Activated CD8-positive, alpha-beta memory T cell treated with anti-CD3 and anti-CD28 coated beads, Interleukin-2, amount 10 ng/mL, durations not matched to agents 7 days and 5 days (primary cell): ENCODE measurements around the gene TBK1. TPM values are rescaled to one million over a fixed set of nuclear protein-coding genes. Genes with fewer than 3 reads are reported as not detected.
"Not testable (repeated sequence)": the region's sequence is repeated elsewhere in the genome, so short reads cannot be mapped to it uniquely, and the experiment has no call there.

Experiments
- ATAC-seq: fragments of 150-1000 bp; cut with Tn5 transposase; one replicate; pipeline ENCODE4 v1.10.0; 2021; ENCODE audit warnings: moderate library complexity
- CTCF ChIA-PET: fragments of 350-600 bp; sonication (Branson Sonifier 250); formaldehyde crosslinking; loops from one replicate; lab custom pipeline; 2021; ENCODE audit warnings: antibody characterized with exemption; lab: Charles Lee
- DNase-seq: peaks from one replicate; pipeline ENCODE4 v3.0.0-alpha.2; 2020
- H3K27ac Mint-ChIP-seq: one replicate; pipeline ENCODE4 v1.8.0; 2021; ENCODE audit warnings: mild to moderate bottlenecking, mixed read lengths
- H3K27me3 Mint-ChIP-seq: one replicate; pipeline ENCODE4 v1.8.0; 2021; ENCODE audit warnings: mixed read lengths
- H3K36me3 Mint-ChIP-seq: one replicate; pipeline ENCODE4 v1.8.0; 2021; ENCODE audit warnings: mild to moderate bottlenecking, mixed read lengths
- H3K4me1 Mint-ChIP-seq: one replicate; pipeline ENCODE4 v1.8.0; 2021; ENCODE audit warnings: mixed read lengths
- H3K4me3 Mint-ChIP-seq: one replicate; pipeline ENCODE4 v1.8.0; 2021; ENCODE audit warnings: mild to moderate bottlenecking, moderate library complexity, mixed read lengths
- H3K9me3 Mint-ChIP-seq: one replicate; pipeline ENCODE4 v1.8.0; 2022; ENCODE audit warnings: low read depth, mixed read lengths
- total RNA-seq, 2 experiments: library from RNA; stranded (reverse); gene quantifications; one replicate each; pipeline ENCODE4 v1.2.3, GENCODE V29; 2021

TBK1 gene
- total RNA-seq, 2 experiments from 2014 or later, result 37.3 to 40.4 TPM

DNA sequence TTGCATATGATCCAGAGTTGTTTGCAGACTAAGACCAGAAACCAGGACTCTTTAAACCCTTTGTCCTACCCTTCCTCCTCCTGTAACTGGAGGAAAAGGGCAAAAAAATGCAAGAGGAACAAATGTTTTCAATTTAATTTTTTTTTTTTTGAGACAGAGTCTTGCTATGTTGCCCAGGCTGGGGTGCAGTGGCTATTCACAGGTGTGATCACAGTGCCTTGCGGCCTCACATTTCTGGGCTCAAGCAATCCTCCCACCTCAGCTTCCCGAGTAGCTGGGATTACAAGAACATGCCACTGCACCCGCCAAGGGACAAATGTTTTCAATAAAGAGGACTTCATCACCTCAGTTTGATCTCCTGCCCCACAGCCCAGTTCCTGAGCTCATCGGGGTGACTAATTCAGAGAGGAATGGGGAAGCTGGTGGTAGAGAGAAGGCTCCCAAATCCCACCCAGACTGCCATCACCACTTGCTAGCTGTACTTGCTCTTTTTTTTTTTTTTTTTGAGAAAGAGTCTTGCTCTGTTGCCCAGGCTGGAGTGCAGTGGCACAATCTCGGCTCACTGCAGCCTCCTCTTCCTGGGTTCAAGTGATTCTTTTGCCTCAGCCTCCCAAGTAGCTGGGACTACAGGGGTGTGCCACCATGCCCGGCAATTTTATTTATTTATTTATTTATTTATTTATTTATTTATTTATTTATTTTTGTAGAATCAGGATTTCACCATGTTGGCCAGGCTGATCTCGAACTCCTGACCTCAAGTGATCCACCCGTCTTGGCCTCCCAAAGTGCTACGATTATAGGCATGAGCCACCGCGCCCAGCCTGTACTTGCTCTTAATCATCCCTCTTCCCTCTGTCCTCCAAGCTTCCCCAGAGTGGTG is 71.9 kb downstream of the TBK1 start:
- not testable (repeated sequence) for DNase-seq, H3K36me3 Mint-ChIP-seq, H3K27ac Mint-ChIP-seq, ATAC-seq, H3K4me3 Mint-ChIP-seq, H3K9me3 Mint-ChIP-seq, H3K27me3 Mint-ChIP-seq, H3K4me1 Mint-ChIP-seq
- CTCF ChIA-PET, result interaction anchor here (1.7 kb wide), 1 partner anchor 26 kb away, joined by 8 read pairs; no protein-coding TSS in a partner anchor

- Mint-ChIP-seq H3K4me1 (peaks cover 11% of the 10 kb centered on the region), H3K4me3 (no peak overlapping the region), H3K27ac (no peak overlapping the region), H3K9me3 (no peaks in the 10 kb centered on the region), H3K27me3 (peaks cover 8% of the 10 kb centered on the region), H3K36me3 (peaks cover 2% of the 10 kb centered on the region)
- CTCF ChIA-PET, result no interaction called here
- DNase-seq, result no peak
- ATAC-seq, result no peak
Measured at GRCh38 chr12:64525461-64526160, 73.7 kb downstream of the TBK1 start.

GRCh38 chr12:64526859-64527258 is 74.9 kb downstream of the TBK1 start:
- no peaks in the 10 kb centered on the region for H3K9me3 Mint-ChIP-seq
- peaks cover 2% of the 10 kb centered on the region for H3K36me3 Mint-ChIP-seq
- no peak overlapping the region for H3K4me3 Mint-ChIP-seq
- CTCF ChIA-PET, result no interaction called here
- DNase-seq (no peak), ATAC-seq (no peak)
- peaks cover 9% of the 10 kb centered on the region for H3K4me1 Mint-ChIP-seq
- H3K27me3 Mint-ChIP-seq, result peaks cover 6% of the 10 kb centered on the region
- H3K27ac Mint-ChIP-seq, result no peak overlapping the region

GRCh38 chr12:64528616-64529015 is 76.7 kb downstream of the TBK1 start:
- no peak for ATAC-seq
- no peaks in the 10 kb centered on the region for H3K9me3 Mint-ChIP-seq
- no peaks in the 10 kb centered on the region for H3K27me3 Mint-ChIP-seq
- H3K4me1 Mint-ChIP-seq, result peaks cover 3% of the 10 kb centered on the region
- H3K27ac Mint-ChIP-seq, result no peak overlapping the region
- CTCF ChIA-PET, result interaction anchor here (0.8 kb wide), 1 partner anchor 273 kb away, joined by 3 read pairs; no protein-coding TSS in a partner anchor
- H3K4me3 Mint-ChIP-seq, result no peak overlapping the region
- no peak for DNase-seq
- H3K36me3 Mint-ChIP-seq, result no peaks in the 10 kb centered on the region

- ATAC-seq (no peak), DNase-seq (no peak)
- H3K27me3 Mint-ChIP-seq, result no peaks in the 10 kb centered on the region
- H3K4me3 Mint-ChIP-seq, result no peak overlapping the region
- H3K4me1 Mint-ChIP-seq, result peaks cover 3% of the 10 kb centered on the region
- no peaks in the 10 kb centered on the region for H3K9me3 Mint-ChIP-seq
- no peak overlapping the region for H3K27ac Mint-ChIP-seq
- H3K36me3 Mint-ChIP-seq, result no peaks in the 10 kb centered on the region
- CTCF ChIA-PET, result interaction anchor here (1.1 kb wide), 1 partner anchor 19 kb away, joined by 3 read pairs; no protein-coding TSS in a partner anchor
Measured at GRCh38 chr12:64530566-64530965, 78.6 kb downstream of the TBK1 start.

GRCh38 chr12:64531665-64532334 is 79.9 kb downstream of the TBK1 start:
- Mint-ChIP-seq H3K4me3 (no peak overlapping the region), H3K27ac (no peak overlapping the region), H3K4me1 (peaks cover 3% of the 10 kb centered on the region), H3K36me3 (no peaks in the 10 kb centered on the region), H3K9me3 (no peaks in the 10 kb centered on the region), H3K27me3 (no peaks in the 10 kb centered on the region)
- DNase-seq, result no peak
- no peak for ATAC-seq
- CTCF ChIA-PET, result interaction anchor here (1.1 kb wide), 2 partner anchors 13 to 18 kb away, joined by 3 read pairs; no protein-coding TSS in a partner anchor

DNA sequence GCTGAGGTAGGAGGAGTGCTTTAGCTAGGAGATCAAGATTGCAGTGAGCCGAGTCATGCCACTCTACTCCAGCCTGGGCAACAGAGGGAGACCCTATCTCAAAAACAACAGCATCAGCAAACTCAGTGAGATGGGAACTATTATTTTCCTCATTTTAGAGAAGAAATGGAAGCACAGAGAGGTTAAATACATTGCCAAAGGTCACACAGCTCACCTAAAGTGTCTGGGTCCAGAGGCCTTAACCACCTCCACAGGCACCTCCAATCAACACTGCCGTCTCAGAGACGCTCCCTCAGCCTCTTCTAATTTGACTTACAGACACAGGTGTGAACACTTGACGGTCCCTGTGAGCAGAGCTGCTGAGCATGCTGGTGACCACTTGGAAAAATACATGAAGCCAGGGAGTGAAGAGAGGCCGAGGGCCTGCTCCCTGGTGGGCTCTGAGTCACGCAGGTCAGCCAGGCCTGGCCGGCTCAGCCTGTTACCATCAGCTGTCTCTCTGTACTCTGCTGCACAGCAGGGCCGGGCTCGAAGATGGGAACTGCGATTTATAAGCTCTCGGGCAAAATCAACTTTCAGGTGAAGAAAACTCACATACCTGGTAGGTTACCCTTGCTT is 80.9 kb downstream of the TBK1 start:
- CTCF ChIA-PET, result interaction anchor here (0.6 to 1.1 kb wide), 2 partner anchors 14 to 312 kb away, joined by 3 read pairs; no protein-coding TSS in a partner anchor
- H3K36me3 Mint-ChIP-seq, result no peaks in the 10 kb centered on the region
- DNase-seq (no peak), ATAC-seq (no peak)
- peaks cover 3% of the 10 kb centered on the region for H3K4me1 Mint-ChIP-seq
- H3K27ac Mint-ChIP-seq, result no peak overlapping the region
- no peak overlapping the region for H3K4me3 Mint-ChIP-seq
- no peaks in the 10 kb centered on the region for H3K9me3 Mint-ChIP-seq
- peaks cover 7% of the 10 kb centered on the region for H3K27me3 Mint-ChIP-seq

GRCh38 chr12:64534672-64535199 is 82.8 kb downstream of the TBK1 start:
- CTCF ChIA-PET, result interaction anchor here (0.9 kb wide), 2 partner anchors 14 to 15 kb away, joined by 3 to 5 read pairs; no protein-coding TSS in a partner anchor
- Mint-ChIP-seq H3K9me3 (no peaks in the 10 kb centered on the region), H3K27ac (no peak overlapping the region), H3K36me3 (no peaks in the 10 kb centered on the region), H3K27me3 (peaks cover 7% of the 10 kb centered on the region), H3K4me1 (peaks cover 3% of the 10 kb centered on the region), H3K4me3 (no peak overlapping the region)
- ATAC-seq, result no peak
- DNase-seq, result no peak

- DNase-seq (no peak), ATAC-seq (no peak)
- CTCF ChIA-PET, result interaction anchor here (0.9 to 1.4 kb wide), 2 partner anchors 10 to 168 kb away, joined by 3 to 4 read pairs; no protein-coding TSS in a partner anchor
- Mint-ChIP-seq H3K27me3 (peaks cover 7% of the 10 kb centered on the region), H3K9me3 (no peaks in the 10 kb centered on the region), H3K27ac (no peak overlapping the region), H3K4me3 (no peak overlapping the region), H3K36me3 (no peaks in the 10 kb centered on the region), H3K4me1 (no peaks in the 10 kb centered on the region)
Measured at GRCh38 chr12:64538121-64538520, 86.2 kb downstream of the TBK1 start.

- H3K9me3 Mint-ChIP-seq, H3K36me3 Mint-ChIP-seq, CTCF ChIA-PET, ATAC-seq, H3K4me3 Mint-ChIP-seq, H3K27ac Mint-ChIP-seq, H3K4me1 Mint-ChIP-seq, DNase-seq: not testable (repeated sequence)
- peaks cover 10% of the 10 kb centered on the region for H3K27me3 Mint-ChIP-seq
Measured at GRCh38 chr12:64542409-64543047, 90.6 kb downstream of the TBK1 start.

DNA sequence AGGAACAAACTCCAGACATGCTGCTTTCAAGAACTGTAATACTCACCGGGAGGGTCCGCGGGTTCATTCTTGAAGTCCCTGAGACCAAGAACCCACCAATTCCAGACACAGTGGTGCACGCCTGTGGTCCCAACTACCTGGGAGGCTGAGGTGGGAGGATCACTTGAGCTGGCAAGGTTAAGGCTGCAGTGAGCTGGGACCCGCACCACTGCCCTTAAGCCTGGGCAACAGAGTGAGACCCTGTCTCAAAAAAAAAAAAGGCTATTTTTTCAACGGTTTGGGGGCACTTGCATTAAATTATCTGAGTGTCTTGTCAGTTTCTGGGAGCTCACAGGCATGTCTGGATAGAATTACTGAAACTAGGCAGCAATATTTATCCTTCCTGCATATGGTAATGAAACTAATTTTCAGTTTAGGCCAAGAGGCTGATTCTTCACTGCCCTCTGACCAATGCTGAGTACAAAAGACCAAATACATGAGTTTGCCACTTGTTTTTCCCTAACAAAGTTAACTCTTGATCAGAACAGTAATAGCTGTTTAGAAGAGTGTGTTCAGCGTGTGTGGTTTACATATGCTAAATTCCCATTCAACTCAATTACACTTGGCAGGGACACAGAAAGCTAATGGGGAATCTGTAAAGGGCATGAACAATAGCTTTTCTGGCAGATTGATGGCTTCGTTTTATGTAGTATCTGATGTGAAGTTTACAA is 92.6 kb downstream of the TBK1 start:
- no peak for ATAC-seq
- Mint-ChIP-seq H3K27ac (no peak overlapping the region), H3K9me3 (no peaks in the 10 kb centered on the region), H3K27me3 (peaks cover 9% of the 10 kb centered on the region), H3K36me3 (no peaks in the 10 kb centered on the region), H3K4me3 (no peak overlapping the region), H3K4me1 (no peaks in the 10 kb centered on the region)
- CTCF ChIA-PET, result interaction anchor here (0.6 to 9.7 kb wide), 5 partner anchors 17 to 179 kb away, joined by 3 to 113 read pairs (median 3); no protein-coding TSS in a partner anchor
- DNase-seq, result no peak

DNA sequence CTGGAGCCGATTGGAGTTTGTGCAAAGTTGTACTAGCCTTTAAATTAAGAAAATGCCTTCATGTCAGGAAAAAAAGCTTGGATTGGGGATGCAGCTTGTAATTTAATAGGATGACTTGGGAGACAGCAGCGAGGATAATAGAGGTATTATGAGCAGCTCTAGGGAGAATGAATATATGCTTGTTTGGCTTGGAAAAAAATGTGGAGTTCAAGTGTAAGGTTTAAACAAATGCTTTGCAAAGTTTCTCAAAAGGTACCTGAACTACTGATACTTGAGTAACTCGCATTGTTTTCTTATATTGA is 93.1 kb downstream of the TBK1 start:
- H3K36me3 Mint-ChIP-seq, result no peaks in the 10 kb centered on the region
- H3K9me3 Mint-ChIP-seq, result no peaks in the 10 kb centered on the region
- H3K27me3 Mint-ChIP-seq, result peaks cover 9% of the 10 kb centered on the region
- H3K27ac Mint-ChIP-seq, result no peak overlapping the region
- peaks cover 2% of the 10 kb centered on the region for H3K4me1 Mint-ChIP-seq
- ATAC-seq (no peak), DNase-seq (no peak)
- CTCF ChIA-PET, result interaction anchor here (0.6 to 9.7 kb wide), 3 partner anchors 103 to 179 kb away, joined by 3 to 113 read pairs (median 3); no protein-coding TSS in a partner anchor
- H3K4me3 Mint-ChIP-seq, result no peak overlapping the region
